ENCODE measurements around the gene CHCHD6.

The CHCHD6 gene

GRCh38 chr3:126870608-126871210 lies 166.7 kb downstream of the CHCHD6 start:
- DNase-seq, result no peak

GRCh38 chr3:126872701-126873342 lies 168.8 kb downstream of the CHCHD6 start:
- DNase-seq, result no peak

GRCh38 chr3:126873416-126873815 lies 169.4 kb downstream of the CHCHD6 start:
- no peak for DNase-seq

DNA sequence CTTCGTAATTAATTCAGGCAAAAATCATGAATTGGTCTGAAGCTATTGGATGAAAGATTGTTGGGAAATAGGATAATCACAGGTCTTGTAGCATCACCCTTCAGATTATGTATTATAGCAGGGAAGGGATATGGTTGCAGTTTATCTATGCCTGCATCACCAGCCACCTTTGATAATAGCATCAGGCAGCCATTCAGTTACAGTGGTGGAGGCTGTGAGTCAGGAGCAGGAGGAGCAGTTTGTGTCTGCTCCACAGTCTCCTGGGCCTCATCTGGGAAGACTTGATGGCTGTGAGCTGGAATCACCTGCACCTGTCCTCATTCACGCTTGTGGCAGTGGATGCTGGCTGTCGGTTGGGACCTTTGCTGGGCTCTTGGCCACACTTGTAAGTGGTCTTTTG lies 174.6 kb downstream of the CHCHD6 start:
- DNase-seq, result no peak

- DNase-seq, result no peak
Observed at GRCh38 chr3:126880901-126881300, 176.9 kb downstream of the CHCHD6 start.

DNA sequence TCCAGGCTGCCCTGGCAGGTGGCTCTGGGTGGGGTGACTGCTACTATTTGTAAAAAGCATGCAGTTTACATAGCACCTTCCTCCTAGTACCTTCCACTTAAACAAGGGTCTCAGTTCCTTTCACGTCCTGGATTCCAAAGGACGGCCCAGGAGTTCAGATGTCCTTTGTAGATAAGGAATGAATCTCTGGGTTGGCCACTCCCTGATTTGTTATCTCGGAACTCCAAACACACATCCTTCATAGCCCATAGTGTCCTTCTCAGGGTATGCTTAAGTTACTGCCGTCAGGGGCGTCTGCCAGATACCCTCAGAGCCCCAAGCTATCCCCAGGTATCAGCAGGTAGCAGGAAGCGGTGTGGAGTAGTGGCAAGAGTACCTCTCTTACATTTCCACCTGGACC lies 177.8 kb downstream of the CHCHD6 start:
- DNase-seq, result no peak

DNA sequence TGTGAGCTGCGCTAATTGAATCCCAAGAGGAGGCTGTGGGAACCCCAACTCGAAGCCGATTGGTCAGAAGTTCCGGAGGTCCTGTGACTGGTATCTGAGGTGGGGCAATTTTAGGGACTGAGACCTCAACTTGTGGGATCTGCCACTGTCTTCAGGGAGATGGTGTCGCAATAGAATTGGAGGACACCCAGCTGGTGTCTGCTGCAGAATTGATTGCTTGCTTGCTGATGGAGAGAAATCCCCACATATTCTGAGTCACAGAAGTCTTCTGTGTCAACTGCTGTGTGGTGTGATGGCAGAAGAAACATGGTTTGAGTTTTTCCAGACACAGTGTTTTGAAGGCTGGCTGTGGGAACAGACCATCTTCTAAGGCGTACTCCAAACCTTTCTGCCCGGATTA lies 179.2 kb downstream of the CHCHD6 start:
- DNase-seq, result no peak

DNA sequence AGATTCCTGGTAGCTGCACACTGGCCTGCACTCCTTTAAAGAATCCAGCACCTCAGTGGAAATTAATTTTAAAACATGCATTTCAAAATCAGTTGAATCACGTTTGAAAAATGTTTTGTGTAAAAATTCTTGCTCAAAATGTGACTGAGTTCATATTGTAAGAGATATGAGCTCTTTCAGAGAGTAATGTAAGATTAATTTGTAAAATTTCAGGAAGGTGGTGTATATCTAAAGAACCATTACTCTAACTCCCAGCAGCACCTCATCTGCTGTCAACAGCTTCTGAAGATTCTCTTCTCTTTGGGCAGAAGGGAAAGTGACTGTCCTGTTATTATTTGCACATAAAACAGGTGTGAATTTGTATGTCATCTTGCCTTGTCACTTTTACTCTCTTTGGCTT lies 181.4 kb downstream of the CHCHD6 start:
- no peak for DNase-seq

GRCh38 chr3:126886217-126886616 lies 182.2 kb downstream of the CHCHD6 start:
- no peak for DNase-seq

DNA sequence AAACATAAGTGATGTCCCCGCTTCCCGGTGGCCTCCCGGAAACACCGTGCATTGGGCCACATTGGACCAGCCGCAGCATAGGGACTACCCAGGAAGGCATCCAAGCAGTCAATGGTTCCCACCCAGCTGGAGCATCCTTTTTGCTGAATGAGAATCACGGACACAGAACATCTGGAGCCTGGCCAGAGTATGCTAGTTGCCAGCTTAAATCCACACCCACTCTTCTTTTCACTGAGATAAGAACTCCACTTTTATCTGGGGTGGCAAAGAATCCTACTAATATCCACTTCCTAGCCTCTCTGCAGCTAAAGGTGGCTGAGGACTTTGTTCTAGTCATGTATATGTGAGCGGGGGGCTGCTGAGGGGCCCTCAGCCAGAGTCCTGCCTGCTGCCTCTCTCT lies 183.6 kb downstream of the CHCHD6 start:
- no peak for DNase-seq

DNA sequence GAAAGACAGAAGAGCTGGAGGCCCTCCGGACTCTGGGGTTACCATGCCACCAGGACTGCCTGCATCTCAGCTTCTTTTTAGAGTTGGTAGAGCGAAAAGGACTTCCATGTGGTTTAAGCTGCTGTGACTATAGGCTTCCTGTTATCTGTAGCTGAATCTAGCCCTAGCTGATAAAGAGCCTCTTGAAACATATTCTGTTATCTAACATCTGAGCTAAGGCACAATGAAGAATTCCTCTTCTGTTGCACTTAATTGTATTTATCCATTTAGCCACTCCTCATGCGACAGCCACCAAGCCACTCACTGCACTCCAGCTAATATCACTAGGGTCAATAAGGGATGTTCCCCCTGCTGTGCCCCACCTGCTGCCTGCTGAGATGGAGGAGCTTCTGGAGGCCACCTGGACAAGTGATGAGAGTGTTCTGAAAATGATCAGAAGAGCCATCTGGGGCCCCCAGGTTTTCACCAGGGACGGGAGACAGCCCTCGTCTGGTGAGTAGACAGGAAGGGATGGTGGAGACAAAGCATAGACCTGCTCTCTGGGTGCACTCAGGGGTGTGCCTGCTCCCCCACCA lies 184.2 kb downstream of the CHCHD6 start:
- peak; percentile 56 for DNase-seq

- no peak for DNase-seq
Observed at GRCh38 chr3:126889276-126890201, 185.5 kb downstream of the CHCHD6 start.

GRCh38 chr3:126891141-126891540 lies 187.1 kb downstream of the CHCHD6 start:
- DNase-seq, result no peak

DNA sequence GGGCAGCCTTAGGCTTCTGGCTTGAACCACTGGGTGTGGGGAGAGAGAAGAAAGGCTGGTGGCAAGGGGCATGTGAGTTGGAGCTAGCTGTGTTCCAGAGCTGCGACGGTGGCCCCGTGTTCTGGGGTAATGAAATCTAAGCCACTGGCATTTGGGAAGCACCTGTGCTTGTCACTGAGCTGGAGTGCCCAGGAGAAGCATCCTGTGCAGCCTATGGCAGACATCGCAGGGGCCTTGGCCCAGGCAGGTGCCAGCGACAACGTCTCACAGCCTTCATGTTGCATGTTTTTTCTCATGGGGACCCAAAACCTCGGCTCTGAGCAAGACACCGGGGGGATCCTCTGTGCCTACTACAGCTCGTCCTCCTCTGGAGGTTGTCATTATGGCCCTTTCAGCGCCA lies 187.8 kb downstream of the CHCHD6 start:
- DNase-seq, result no peak

DNA sequence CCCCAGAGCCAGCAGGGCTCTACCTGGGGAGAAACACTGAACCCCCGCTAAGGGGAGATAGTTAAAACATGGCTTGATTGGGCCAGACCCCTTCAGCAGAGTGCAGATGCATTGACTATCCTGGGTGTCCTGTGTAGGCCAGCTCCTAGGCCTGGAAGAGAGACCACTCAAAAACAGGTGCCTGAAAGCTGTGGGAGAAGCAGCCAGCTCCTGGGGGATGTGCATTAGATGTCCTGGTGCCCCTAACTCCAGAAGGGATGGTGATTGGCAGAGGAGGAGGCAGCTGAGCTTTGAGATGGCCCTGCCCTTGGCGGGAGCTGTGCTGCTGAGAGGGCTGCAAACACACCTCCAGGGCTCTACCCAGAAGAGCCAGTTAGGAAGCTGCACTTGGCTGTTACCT lies 189.6 kb downstream of the CHCHD6 start:
- DNase-seq, result no peak

GRCh38 chr3:126894475-126894874 lies 190.4 kb downstream of the CHCHD6 start:
- no peak for DNase-seq

GRCh38 chr3:126895178-126896066 lies 191.4 kb downstream of the CHCHD6 start:
- DNase-seq, result no peak

DNA sequence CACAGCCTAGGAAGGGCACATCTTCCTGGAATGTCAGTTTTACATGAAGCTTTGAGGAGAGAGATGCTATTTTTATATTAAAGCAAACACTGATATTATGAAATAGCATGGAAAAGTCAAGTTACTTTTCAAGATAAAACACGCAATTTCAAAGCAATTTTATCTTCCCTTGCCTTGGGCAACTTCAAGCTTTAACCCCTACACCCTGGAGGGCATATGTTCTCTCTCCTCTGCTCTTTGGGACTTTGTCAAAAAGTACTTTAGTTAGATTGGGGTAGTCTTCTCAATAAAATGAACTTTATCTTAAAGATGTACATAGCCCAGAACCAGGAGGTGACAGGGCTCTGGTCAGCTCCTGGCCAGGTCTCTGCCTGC lies 192.0 kb downstream of the CHCHD6 start:
- DNase-seq, result no peak

DNA sequence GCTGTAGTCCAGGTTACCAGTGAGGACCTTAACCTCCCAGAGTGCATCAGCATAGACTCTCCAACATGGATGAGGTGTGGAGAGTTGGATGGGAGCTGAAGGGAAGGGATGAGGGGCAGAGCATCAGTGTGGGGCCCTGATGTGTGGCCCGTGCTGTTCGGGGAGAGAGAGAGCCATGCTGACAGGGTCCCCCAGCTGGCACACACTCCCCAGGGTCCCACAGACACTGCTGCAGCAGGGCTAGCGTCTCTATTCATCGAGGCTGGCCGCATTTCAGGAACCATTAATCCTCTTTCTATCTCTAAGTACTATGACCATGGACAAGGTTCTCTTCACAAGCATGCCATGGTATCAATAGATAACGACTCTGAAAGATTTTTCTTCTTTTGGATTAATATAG lies 192.9 kb downstream of the CHCHD6 start:
- DNase-seq, result no peak

- no peak for DNase-seq
Observed at GRCh38 chr3:126897943-126898342, 193.9 kb downstream of the CHCHD6 start.

DNA sequence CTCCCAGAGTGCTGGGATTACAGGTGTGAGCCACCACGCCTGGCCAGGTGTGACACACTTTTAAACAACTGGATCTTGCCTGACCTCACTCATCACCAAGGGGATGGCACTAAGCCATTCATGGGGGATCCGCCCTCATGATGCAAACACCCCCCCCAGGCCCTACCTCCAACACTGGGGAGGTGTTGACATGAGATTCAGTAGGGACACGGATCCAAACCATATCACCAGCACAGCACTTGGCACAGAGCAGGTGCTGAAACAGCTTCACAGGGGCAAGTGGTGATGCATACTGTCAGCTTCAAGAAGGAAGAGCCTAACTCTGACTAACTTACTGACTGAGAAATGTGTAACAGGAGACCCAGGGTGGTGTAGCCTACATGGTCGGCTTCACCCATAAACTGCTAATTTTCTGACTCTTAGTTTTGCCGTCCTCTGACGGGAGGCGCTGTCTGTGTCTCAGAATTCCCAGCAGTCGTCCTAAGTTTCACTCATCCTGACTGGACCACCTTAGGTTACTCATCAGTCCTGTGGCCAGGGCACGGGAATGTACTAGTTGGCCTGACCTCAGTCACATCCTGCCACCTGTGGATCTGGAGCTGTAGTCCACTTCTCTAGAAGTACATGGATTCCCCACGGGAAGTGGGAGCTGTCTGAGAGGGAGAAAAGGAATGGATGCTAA lies 197.0 kb downstream of the CHCHD6 start:
- no peak for DNase-seq

- DNase-seq, result no peak
Observed at GRCh38 chr3:126901631-126902030, 197.6 kb downstream of the CHCHD6 start.
